ENCODE data around the gene TMEM40. TPM values are rescaled to one million over a fixed set of nuclear protein-coding genes. Genes with fewer than 3 reads are reported as not detected.

Gene TMEM40
- total RNA-seq, 1 experiment from 2014 or later, result not detected

DNA sequence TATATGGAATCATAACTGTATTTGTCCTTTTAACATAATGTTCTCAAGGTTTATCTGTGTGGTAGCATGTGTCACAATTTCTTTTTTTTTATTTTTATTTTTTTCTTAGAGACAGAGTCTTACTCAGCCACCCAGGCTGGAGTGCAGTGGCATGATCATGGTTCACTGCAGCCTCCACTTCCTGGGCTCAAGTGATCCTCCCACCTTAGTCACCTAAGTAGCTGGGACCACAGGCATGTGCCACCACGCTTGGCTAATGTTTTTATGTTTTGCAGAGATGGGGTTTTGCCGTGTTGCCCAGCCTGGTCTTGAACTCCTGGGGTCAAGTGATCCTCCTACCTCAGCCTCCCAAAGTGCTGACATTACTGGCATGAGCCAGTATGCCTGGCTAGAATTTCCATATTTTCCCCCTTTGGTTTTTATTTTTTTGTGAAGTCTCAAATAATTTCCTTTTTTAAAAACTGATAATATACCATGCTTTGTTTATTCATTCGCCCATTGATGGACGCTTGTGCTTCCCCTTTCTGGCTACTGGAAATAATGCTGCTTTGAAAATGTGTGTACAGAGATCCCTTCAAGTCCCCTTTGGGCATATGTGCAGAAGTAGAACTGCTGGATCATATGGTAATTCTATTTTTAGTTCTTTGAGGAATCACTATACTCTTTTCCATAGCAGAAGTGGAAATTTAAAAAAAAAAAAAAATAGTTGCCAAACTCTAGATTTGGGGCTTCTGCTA lies 28.4 kb downstream of the TMEM40 start:
- no peak overlapping the region for H3K56ac ChIP-seq (ENCODE audit: insufficient read length, low read depth, low read length)
- no peak overlapping the region for H3K14ac ChIP-seq (ENCODE audit: insufficient read depth, low read length)
- no peaks in the 10 kb centered on the region for H3K79me2 ChIP-seq (ENCODE audit: insufficient read depth, low read length)
- H3K27ac Mint-ChIP-seq, result no peak overlapping the region
- peaks cover 5 to 7% of the 10 kb centered on the region in 2 experiments; a peak in 4 of 5 replicates for H3K9me3 Mint-ChIP-seq
- no peak overlapping the region for H2BK12ac ChIP-seq (ENCODE audit: insufficient read length, low read depth, low read length)
- no peak overlapping the region for H2AFZ ChIP-seq (ENCODE audit: low read length)
- no peak overlapping the region for H2BK15ac ChIP-seq (ENCODE audit: low read depth, low read length)
- no peak overlapping the region for H4K8ac ChIP-seq (replicated peaks; ENCODE audit: insufficient read length, low read depth, low read length)
- H3K23me2 ChIP-seq (ENCODE audit: insufficient read length, low read depth, low read length, poor library complexity, severe bottlenecking), result no peaks in the 10 kb centered on the region
- no peak overlapping the region for H4K5ac ChIP-seq (ENCODE audit: insufficient read length, low read depth, low read length)
- H3K79me1 ChIP-seq (ENCODE audit: insufficient read depth, low read depth, low read length, poor library complexity, severe bottlenecking), result no peaks in the 10 kb centered on the region
- no peak overlapping the region for H3K18ac ChIP-seq (ENCODE audit: insufficient read length, low read depth, low read length)
- no peak overlapping the region for H2AK5ac ChIP-seq (ENCODE audit: insufficient read length, low read length)
- H3K4me1 ChIP-seq (ENCODE audit: insufficient read depth, low read length), result no peaks in the 10 kb centered on the region; the same call in 1 of the 2 replicates
- no peak overlapping the region for H3K9ac ChIP-seq (ENCODE audit: extremely low read depth, insufficient read length, low read length)
- H2BK5ac ChIP-seq (ENCODE audit: insufficient read length, low read length), result no peak overlapping the region
- no peaks in the 10 kb centered on the region; the same call in 1 of the 2 replicates for H3K27me3 Mint-ChIP-seq (ENCODE audit: low read depth)
- H3K4me3 Mint-ChIP-seq, result no peak overlapping the region
- no CpG with 5 or more reads among the region's 4 CpGs for WGBS (ENCODE audit: extremely low coverage, insufficient read length, low lambda C conversion rate)
- no peaks in the 10 kb centered on the region for H3K27me3 ChIP-seq (ENCODE audit: insufficient read depth, low read length)
- no peak overlapping the region for H3K27ac ChIP-seq (ENCODE audit: insufficient read length, low read depth, low read length)
- H3T11ph ChIP-seq (ENCODE audit: low read length), result no peak overlapping the region
- H4K91ac ChIP-seq (ENCODE audit: insufficient read length, low read depth, low read length), result no peak overlapping the region
- no peak for DNase-seq
- no peak overlapping the region for H3K23ac ChIP-seq (ENCODE audit: insufficient read length, low read depth, low read length)
- H3K9me3 ChIP-seq (ENCODE audit: control insufficient read depth, low read depth, low read length), result no peaks in the 10 kb centered on the region
- H3K4me1 Mint-ChIP-seq, result no peaks in the 10 kb centered on the region
- no peak overlapping the region for H2BK20ac ChIP-seq (ENCODE audit: low read depth, low read length, poor library complexity, severe bottlenecking)
- H3K4ac ChIP-seq (ENCODE audit: low read depth, low read length), result no peak overlapping the region
- TF ChIP-seq, protein P1, sequence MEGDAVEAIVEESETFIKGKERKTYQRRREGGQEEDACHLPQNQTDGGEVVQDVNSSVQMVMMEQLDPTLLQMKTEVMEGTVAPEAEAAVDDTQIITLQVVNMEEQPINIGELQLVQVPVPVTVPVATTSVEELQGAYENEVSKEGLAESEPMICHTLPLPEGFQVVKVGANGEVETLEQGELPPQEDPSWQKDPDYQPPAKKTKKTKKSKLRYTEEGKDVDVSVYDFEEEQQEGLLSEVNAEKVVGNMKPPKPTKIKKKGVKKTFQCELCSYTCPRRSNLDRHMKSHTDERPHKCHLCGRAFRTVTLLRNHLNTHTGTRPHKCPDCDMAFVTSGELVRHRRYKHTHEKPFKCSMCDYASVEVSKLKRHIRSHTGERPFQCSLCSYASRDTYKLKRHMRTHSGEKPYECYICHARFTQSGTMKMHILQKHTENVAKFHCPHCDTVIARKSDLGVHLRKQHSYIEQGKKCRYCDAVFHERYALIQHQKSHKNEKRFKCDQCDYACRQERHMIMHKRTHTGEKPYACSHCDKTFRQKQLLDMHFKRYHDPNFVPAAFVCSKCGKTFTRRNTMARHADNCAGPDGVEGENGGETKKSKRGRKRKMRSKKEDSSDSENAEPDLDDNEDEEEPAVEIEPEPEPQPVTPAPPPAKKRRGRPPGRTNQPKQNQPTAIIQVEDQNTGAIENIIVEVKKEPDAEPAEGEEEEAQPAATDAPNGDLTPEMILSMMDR (conservative IDR thresholded peaks at IDR 0.05), result no peak
- no peaks in the 10 kb centered on the region for H4K20me1 ChIP-seq (ENCODE audit: control insufficient read depth, insufficient read depth, insufficient read length)
- peaks cover 0 to 2% (median 0%) of the 10 kb centered on the region in 3 experiments; a peak in 1 of 7 replicates for H3K36me3 Mint-ChIP-seq (ENCODE audit: insufficient read depth in 1 of 3, low read depth in 3 of 3)
- H3K4me2 ChIP-seq (ENCODE audit: insufficient read depth, insufficient read length, low read length), result no peak overlapping the region
- H2BK120ac ChIP-seq (ENCODE audit: low read depth, low read length, poor library complexity, severe bottlenecking), result no peak overlapping the region

Measured in H9 (cell line).